ENCODE results near the gene CACTIN.

GRCh38 chr19:3667766-3668165 lies 41.2 kb upstream of the CACTIN start:
- TF ChIP-seq CTCF (conservative IDR thresholded peaks at IDR 0.05; ENCODE audit: low read depth, low read length) (no peak), EZH2 (IDR thresholded peaks at IDR 0.05; ENCODE audit: borderline replicate concordance, low read depth, low read length, poor library complexity, severe bottlenecking) (no peak)

Data from A673 (cell line).